C1 segment of cervical spinal cord (tissue), 14 donors: Measurements from ENCODE around the gene PPP1R3E.

Experiments
- DNase-seq, 14 donors: peaks; one replicate each; lab custom pipeline; 2025; lab: John Stamatoyannopoulos, UW

Gene PPP1R3E

GRCh38 chr14:23322568-23323517 lies 20.2 kb upstream of the PPP1R3E start:
- DNase-seq = no peak

- DNase-seq = peak in 8 of 14 donors; percentile 13 to 83 (median 63)
Observed at GRCh38 chr14:23321572-23322547, 19.2 kb upstream of the PPP1R3E start.

- peak; percentile 94 to 100 (median 99) for DNase-seq
Observed at GRCh38 chr14:23320584-23321571, 18.2 kb upstream of the PPP1R3E start, which contains the start of gene PABPN1. TSS of gene PABPN1 (plus strand) at chr14:23321457. CDS start at chr14:23321470, 13 bp downstream.

- DNase-seq = no peak
Observed at GRCh38 chr14:23319746-23320583, 17.3 kb upstream of the PPP1R3E start.

- DNase-seq = no peak
Observed at GRCh38 chr14:23316300-23316699, 13.6 kb upstream of the PPP1R3E start.

GRCh38 chr14:23310546-23310945 lies 7.9 kb upstream of the PPP1R3E start:
- no peak for DNase-seq

GRCh38 chr14:23308721-23309445 lies 6.2 kb upstream of the PPP1R3E start:
- DNase-seq = no peak

- DNase-seq = no peak
Observed at GRCh38 chr14:23307687-23308644, 5.3 kb upstream of the PPP1R3E start.

GRCh38 chr14:23307146-23307530 lies 4.5 kb upstream of the PPP1R3E start:
- no peak for DNase-seq

GRCh38 chr14:23306412-23307145 lies 3.9 kb upstream of the PPP1R3E start, which contains the start of gene BCL2L2:
TSS of gene BCL2L2 (plus strand) at chr14:23306833. CDS start at chr14:23307768, 935 bp downstream.
- peak; percentile 56 to 93 (median 88) for DNase-seq

GRCh38 chr14:23301969-23302289 lies 730 bp downstream of the PPP1R3E start:
- DNase-seq = peak in 1 of 14 donors; percentile 90

GRCh38 chr14:23301288-23301968 lies 1.2 kb downstream of the PPP1R3E start:
- DNase-seq = peak; percentile 87 to 100 (median 99)

- peak in 9 of 14 donors; percentile 35 to 76 (median 61) for DNase-seq
Observed at GRCh38 chr14:23300687-23301223, 1.9 kb downstream of the PPP1R3E start.

- DNase-seq = no peak
Observed at GRCh38 chr14:23299986-23300686, 2.5 kb downstream of the PPP1R3E start.

- DNase-seq = peak in 3 of 14 donors; percentile 7 to 43 (median 16)
Observed at GRCh38 chr14:23299211-23299957, 3.3 kb downstream of the PPP1R3E start.
